SK-N-SH (cell line): ENCODE results near the gene C1orf210.

Experiments
- CHD2 ChIP-seq: fragments of 150-350 bp; IDR thresholded peaks from 2 replicates; pipeline ENCODE4 v1.6.1; 2018; ENCODE audit warnings: low read length; ENCODE audit not compliant: partially characterized antibody
- CTCF ChIP-seq: fragments of 200-600 bp; sonication (generic); IDR thresholded peaks from 2 replicates; pipeline ENCODE4 v1.6.1; 2017; ENCODE audit warnings: antibody characterized with exemption, mild to moderate bottlenecking, moderate library complexity
- ELF1 ChIP-seq: IDR thresholded peaks from 2 replicates; pipeline ENCODE4 v1.4.0; 2012
- EP300 ChIP-seq, 2 experiments: IDR thresholded peaks; 2 replicates each; pipeline versions ENCODE4 v1.4.0 to v1.6.1; 2012; ENCODE audit warnings: borderline replicate concordance in 1 of 2, low read depth in 1 of 2, low read length in 1 of 2
- IRF3 ChIP-seq: fragments of 150-350 bp; IDR thresholded peaks from 2 replicates; pipeline ENCODE4 v1.6.1; 2016; ENCODE audit warnings: mild to moderate bottlenecking, low read depth, low read length
- POLR2AphosphoS5 ChIP-seq: IDR thresholded peaks from 2 replicates; pipeline ENCODE4 v1.6.1; 2012; ENCODE audit warnings: low read depth, low read length
- RAD21 ChIP-seq: IDR thresholded peaks from 2 replicates; pipeline ENCODE4 v1.6.1; 2012; ENCODE audit warnings: mild to moderate bottlenecking, low read length
- SIN3A ChIP-seq: IDR thresholded peaks from 2 replicates; pipeline ENCODE4 v1.6.1; 2012; ENCODE audit warnings: low read depth, mild to moderate bottlenecking, low read length, moderate library complexity, borderline replicate concordance
- SMC3 ChIP-seq: IDR thresholded peaks from 2 replicates; pipeline ENCODE4 v1.6.1; 2012; ENCODE audit warnings: low read depth, low read length, improper control_type of control experiment
- YY1 ChIP-seq: IDR thresholded peaks from 2 replicates; pipeline ENCODE4 v1.4.0; 2012; ENCODE audit warnings: low read depth, mild to moderate bottlenecking
- ZBTB33 ChIP-seq: IDR thresholded peaks from 2 replicates; pipeline ENCODE4 v1.4.0; 2012; ENCODE audit warnings: low read depth, borderline replicate concordance
- TF ChIP-seq, protein P1 (sequence below): IDR thresholded peaks from 2 replicates; pipeline ENCODE4; 2012
- TF ChIP-seq, protein P2 (sequence below): IDR thresholded peaks from 2 replicates; pipeline ENCODE4 v1.6.1; 2012; ENCODE audit warnings: mild to moderate bottlenecking, low read depth, low read length, moderate library complexity

- TF ChIP-seq, protein P1, sequence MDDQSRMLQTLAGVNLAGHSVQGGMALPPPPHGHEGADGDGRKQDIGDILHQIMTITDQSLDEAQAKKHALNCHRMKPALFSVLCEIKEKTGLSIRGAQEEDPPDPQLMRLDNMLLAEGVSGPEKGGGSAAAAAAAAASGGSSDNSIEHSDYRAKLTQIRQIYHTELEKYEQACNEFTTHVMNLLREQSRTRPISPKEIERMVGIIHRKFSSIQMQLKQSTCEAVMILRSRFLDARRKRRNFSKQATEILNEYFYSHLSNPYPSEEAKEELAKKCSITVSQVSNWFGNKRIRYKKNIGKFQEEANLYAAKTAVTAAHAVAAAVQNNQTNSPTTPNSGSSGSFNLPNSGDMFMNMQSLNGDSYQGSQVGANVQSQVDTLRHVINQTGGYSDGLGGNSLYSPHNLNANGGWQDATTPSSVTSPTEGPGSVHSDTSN, result no peak
- no peak for TF ChIP-seq CTCF
- no peak for TF ChIP-seq RAD21
- no peak for TF ChIP-seq ELF1
- TF ChIP-seq POLR2AphosphoS5, result no peak
- no peak for TF ChIP-seq EP300 (IDR thresholded peaks at IDR 0.05; ENCODE audit: borderline replicate concordance in 1 of 2, low read depth in 1 of 2, low read length in 1 of 2)
- TF ChIP-seq SMC3, result no peak
- TF ChIP-seq, protein P2, sequence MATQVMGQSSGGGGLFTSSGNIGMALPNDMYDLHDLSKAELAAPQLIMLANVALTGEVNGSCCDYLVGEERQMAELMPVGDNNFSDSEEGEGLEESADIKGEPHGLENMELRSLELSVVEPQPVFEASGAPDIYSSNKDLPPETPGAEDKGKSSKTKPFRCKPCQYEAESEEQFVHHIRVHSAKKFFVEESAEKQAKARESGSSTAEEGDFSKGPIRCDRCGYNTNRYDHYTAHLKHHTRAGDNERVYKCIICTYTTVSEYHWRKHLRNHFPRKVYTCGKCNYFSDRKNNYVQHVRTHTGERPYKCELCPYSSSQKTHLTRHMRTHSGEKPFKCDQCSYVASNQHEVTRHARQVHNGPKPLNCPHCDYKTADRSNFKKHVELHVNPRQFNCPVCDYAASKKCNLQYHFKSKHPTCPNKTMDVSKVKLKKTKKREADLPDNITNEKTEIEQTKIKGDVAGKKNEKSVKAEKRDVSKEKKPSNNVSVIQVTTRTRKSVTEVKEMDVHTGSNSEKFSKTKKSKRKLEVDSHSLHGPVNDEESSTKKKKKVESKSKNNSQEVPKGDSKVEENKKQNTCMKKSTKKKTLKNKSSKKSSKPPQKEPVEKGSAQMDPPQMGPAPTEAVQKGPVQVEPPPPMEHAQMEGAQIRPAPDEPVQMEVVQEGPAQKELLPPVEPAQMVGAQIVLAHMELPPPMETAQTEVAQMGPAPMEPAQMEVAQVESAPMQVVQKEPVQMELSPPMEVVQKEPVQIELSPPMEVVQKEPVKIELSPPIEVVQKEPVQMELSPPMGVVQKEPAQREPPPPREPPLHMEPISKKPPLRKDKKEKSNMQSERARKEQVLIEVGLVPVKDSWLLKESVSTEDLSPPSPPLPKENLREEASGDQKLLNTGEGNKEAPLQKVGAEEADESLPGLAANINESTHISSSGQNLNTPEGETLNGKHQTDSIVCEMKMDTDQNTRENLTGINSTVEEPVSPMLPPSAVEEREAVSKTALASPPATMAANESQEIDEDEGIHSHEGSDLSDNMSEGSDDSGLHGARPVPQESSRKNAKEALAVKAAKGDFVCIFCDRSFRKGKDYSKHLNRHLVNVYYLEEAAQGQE, result no peak
- TF ChIP-seq IRF3, result no peak
- no peak for TF ChIP-seq SIN3A
- TF ChIP-seq ZBTB33, result no peak
- no peak for TF ChIP-seq YY1
- TF ChIP-seq CHD2, result no peak
Measured at GRCh38 chr1:43280692-43281091, 4.7 kb downstream of the C1orf210 start.
